Endodermal cell (in vitro differentiated cells): Measurements from ENCODE around the gene ESR1. TPM values are rescaled to one million over a fixed set of nuclear protein-coding genes. Genes with fewer than 3 reads are reported as not detected.
A peak's percentile ranks its signal among the peaks of the same experiment; 100 is the strongest.

Experiments
- DNase-seq: peaks from one replicate; pipeline ENCODE4 v3.0.0-alpha.2; 2017
- H3K27ac ChIP-seq: 2 replicates; pipeline ENCODE4 v1.5.1; 2013; ENCODE audit warnings: mild to moderate bottlenecking, low read depth, low read length, moderate library complexity
- H3K27me3 ChIP-seq: 2 replicates; pipeline ENCODE4 v1.6.1; 2013; ENCODE audit warnings: mild to moderate bottlenecking, low read length, moderate library complexity; ENCODE audit not compliant: insufficient read depth, control insufficient read depth, poor library complexity, severe bottlenecking
- H3K36me3 ChIP-seq: 2 replicates; pipeline ENCODE4 v1.7.0; 2013; ENCODE audit warnings: mild to moderate bottlenecking, low read length, moderate library complexity; ENCODE audit not compliant: control insufficient read depth, insufficient read depth
- H3K4me1 ChIP-seq: one replicate; pipeline ENCODE4 v1.7.0; 2013; ENCODE audit warnings: low read length; ENCODE audit not compliant: control insufficient read depth, insufficient read depth
- H3K4me3 ChIP-seq: 2 replicates; pipeline ENCODE4 v1.5.1; 2013; ENCODE audit warnings: mild to moderate bottlenecking, low read length, moderate library complexity
- H3K9ac ChIP-seq: 2 replicates; pipeline ENCODE4 v1.6.1; 2013; ENCODE audit warnings: mild to moderate bottlenecking, low read length, moderate library complexity; ENCODE audit not compliant: poor library complexity, severe bottlenecking; ENCODE audit errors: extremely low read depth
- H3K9me3 ChIP-seq: 2 replicates; pipeline ENCODE4 v1.6.1; 2013; ENCODE audit warnings: mild to moderate bottlenecking, low read length, moderate library complexity; ENCODE audit not compliant: control insufficient read depth
- H3K27ac Mint-ChIP-seq: 2 replicates; pipeline ENCODE4 v1.8.0; 2020; ENCODE audit warnings: mixed read lengths
- H3K27me3 Mint-ChIP-seq: 2 replicates; pipeline ENCODE4 v1.8.0; 2021; ENCODE audit warnings: mild to moderate bottlenecking, mixed read lengths; ENCODE audit not compliant: insufficient read depth
- H3K36me3 Mint-ChIP-seq: 2 replicates; pipeline ENCODE4 v1.8.0; 2020; ENCODE audit warnings: low read depth, mixed read lengths
- H3K4me1 Mint-ChIP-seq: 2 replicates; pipeline ENCODE4 v1.8.0; 2020; ENCODE audit warnings: mixed read lengths
- H3K4me3 Mint-ChIP-seq: 2 replicates; pipeline ENCODE4 v1.8.0; 2020; ENCODE audit warnings: mild to moderate bottlenecking, moderate library complexity, mixed read lengths
- H3K9me3 Mint-ChIP-seq: 2 replicates; pipeline ENCODE4 v1.8.0; 2020; ENCODE audit warnings: mild to moderate bottlenecking, mixed read lengths
- CTCF ChIP-seq: fragments of 200-600 bp; sonication (generic); conservative IDR thresholded peaks from 2 replicates; pipeline ENCODE4 v1.5.0; 2021; ENCODE audit warnings: antibody characterized with exemption, mild to moderate bottlenecking
- WGBS, 2 experiments: methylation state at CpG; one replicate each; pipeline versions ENCODE4 v1.1.5 to v1.1.7; 2013; ENCODE audit warnings: missing lambda C conversion rate in 2 of 2, mixed read lengths in 1 of 2; ENCODE audit not compliant: insufficient coverage in 1 of 2, insufficient read length in 1 of 2; 5-methylcytosine and 5-hydroxymethylcytosine counted together
- total RNA-seq, 2 donors: library from RNA; stranded (reverse); fragmentation: NEBNext Ultra II Directional in 1 of 2; extraction: Animal tissue kit (Norgen Biotek cat#: 25700) in 1 of 2; gene quantifications; 2 replicates in 1 of 2; 3 replicates in 1 of 2; pipeline ENCODE4 v1.2.1, GENCODE V29; 2021

ESR1 gene
- total RNA-seq, 2 donors from 2014 or later: not detected

DNA sequence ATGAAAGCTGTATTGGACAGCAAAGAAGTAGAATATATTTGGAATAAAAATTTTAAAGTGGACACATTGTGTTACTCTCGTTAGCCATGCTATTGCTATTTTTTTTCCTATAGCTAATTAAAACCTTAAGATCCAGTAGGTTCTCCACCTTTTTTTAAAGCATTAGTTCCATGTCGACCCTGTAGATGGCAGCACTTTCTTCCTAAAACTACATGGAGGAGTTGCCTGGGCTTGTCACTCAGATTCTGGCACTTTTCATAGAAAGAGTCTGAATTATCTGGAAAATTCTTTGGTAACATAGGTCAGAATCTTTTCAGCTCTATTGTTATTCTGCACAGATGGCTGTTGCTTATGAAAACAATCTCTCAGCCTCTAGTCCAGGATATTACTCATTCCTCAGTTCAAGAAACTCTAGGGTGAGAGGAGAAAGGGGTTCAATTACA lies 42.0 kb upstream of the ESR1 start:
- Mint-ChIP-seq H3K4me3 (no peak overlapping the region), H3K4me1 (peaks cover 15% of the 10 kb centered on the region), H3K36me3 (no peaks in the 10 kb centered on the region), H3K9me3 (no peaks in the 10 kb centered on the region), H3K27ac (no peak overlapping the region), H3K27me3 (no peaks in the 10 kb centered on the region)
- Histone ChIP-seq H3K27me3 (no peaks in the 10 kb centered on the region), H3K27ac (no peak overlapping the region), H3K4me3 (no peak overlapping the region), H3K36me3 (no peaks in the 10 kb centered on the region), H3K4me1 (no peaks in the 10 kb centered on the region), H3K9ac (no peak overlapping the region), H3K9me3 (no peaks in the 10 kb centered on the region)
- 0 to 3% methylated on average over 2 of the region's 2 CpGs for WGBS, 2 experiments
- peak; percentile 79 for DNase-seq
- TF ChIP-seq CTCF: peak; percentile 85

DNA sequence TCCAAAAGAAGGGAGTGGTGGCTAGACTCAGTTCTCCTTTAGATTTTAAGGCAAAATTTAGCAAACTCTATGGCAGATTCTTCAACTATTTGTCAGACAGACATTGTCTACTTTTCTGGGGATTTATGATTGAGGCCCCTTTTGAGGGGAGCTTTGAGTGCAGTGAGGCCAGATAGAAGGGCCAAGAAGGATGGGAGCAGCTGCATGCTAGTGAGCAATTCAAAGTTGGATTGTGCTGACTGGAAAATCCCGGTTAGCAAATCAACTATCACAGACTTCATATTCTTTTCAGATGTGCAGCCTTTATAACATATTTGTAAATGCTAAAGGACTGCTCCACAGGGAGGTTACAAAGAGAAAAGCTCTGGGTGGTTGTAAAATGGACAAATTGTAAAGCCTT lies 35.0 kb upstream of the ESR1 start:
- H3K36me3 ChIP-seq: no peaks in the 10 kb centered on the region
- Mint-ChIP-seq H3K4me3 (no peak overlapping the region), H3K9me3 (no peaks in the 10 kb centered on the region), H3K4me1 (no peaks in the 10 kb centered on the region), H3K36me3 (no peaks in the 10 kb centered on the region), H3K27ac (no peak overlapping the region), H3K27me3 (no peaks in the 10 kb centered on the region)
- no peaks in the 10 kb centered on the region for H3K4me1 ChIP-seq
- H3K27me3 ChIP-seq: no peaks in the 10 kb centered on the region
- H3K9ac ChIP-seq: no peak overlapping the region
- no peak for DNase-seq
- H3K27ac ChIP-seq: no peak overlapping the region
- no peaks in the 10 kb centered on the region for H3K9me3 ChIP-seq
- no peak for TF ChIP-seq CTCF
- 86% methylated on average over 1 of the region's 1 CpG; no CpG with 5 or more reads in 1 of the 2 experiments for WGBS, 2 experiments
- H3K4me3 ChIP-seq: no peak overlapping the region

DNA sequence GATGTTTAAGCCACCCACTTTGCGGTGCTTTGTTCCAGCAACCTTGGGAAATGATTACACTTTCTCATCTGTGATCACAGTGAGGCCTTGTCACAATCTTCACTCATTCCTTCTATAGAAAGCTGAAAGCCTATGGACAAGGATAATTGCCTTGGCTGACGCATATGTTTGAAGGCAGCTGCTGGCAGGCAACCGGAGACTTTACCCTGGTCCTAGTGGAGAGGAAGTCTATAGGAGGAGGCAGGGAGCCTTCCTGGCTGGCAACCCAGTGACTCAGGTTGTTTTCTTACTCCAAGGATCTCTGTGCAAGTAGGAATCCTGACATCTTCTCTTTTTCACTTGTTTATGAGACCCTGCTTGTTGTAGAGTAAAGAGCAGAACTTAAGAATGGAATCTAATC lies 34.1 kb upstream of the ESR1 start:
- H3K9me3 Mint-ChIP-seq: no peaks in the 10 kb centered on the region
- Histone ChIP-seq H3K9me3 (no peaks in the 10 kb centered on the region), H3K36me3 (no peaks in the 10 kb centered on the region), H3K27me3 (no peaks in the 10 kb centered on the region), H3K4me1 (no peaks in the 10 kb centered on the region), H3K4me3 (no peak overlapping the region), H3K27ac (no peak overlapping the region), H3K9ac (no peak overlapping the region)
- H3K4me1 Mint-ChIP-seq: no peaks in the 10 kb centered on the region
- no peaks in the 10 kb centered on the region for H3K27me3 Mint-ChIP-seq
- 86 to 90% methylated on average over 3 of the region's 3 CpGs for WGBS, 2 experiments
- TF ChIP-seq CTCF: no peak
- H3K36me3 Mint-ChIP-seq: no peaks in the 10 kb centered on the region
- H3K27ac Mint-ChIP-seq: no peak overlapping the region
- DNase-seq: peak; percentile 47
- H3K4me3 Mint-ChIP-seq: no peak overlapping the region
